ENCODE results near the gene NR4A1. TPM values are rescaled to one million over a fixed set of nuclear protein-coding genes. Genes with fewer than 3 reads are reported as not detected.

The NR4A1 gene
- polyA plus RNA-seq, 1 donor from 2014 or later: 3.4 TPM

DNA sequence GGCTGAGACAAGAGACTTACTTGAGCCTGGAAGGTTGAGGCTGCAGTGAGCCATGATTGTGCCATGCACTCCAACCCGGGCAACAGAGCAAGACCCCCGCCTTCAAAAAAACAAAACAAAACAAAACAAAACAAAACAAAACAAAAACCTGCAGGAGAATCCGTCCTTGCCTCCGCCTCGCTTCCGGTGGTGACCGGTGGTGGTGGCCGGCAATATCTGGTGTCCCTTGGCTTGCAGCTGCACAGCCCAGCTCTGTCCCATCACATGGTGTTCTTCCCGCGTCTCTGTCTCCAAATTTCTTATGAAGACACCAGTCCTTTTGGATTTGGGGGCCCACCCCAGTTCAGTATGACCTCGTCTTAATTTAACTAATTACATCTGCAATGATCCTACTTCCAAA, 38.2 kb downstream of the NR4A1 start:
- no peaks in the 10 kb centered on the region for H3K79me2 ChIP-seq (replicated peaks; ENCODE audit: insufficient read depth, low read length)
- no peaks in the 10 kb centered on the region for H3K36me3 ChIP-seq (ENCODE audit: insufficient read depth, low read length)
- TF ChIP-seq EP300 (conservative IDR thresholded peaks at IDR 0.05; ENCODE audit: poor library complexity, severe bottlenecking) (no peak), MXI1 (conservative IDR thresholded peaks at IDR 0.05; ENCODE audit: poor library complexity, severe bottlenecking) (no peak), POLR2AphosphoS5 (IDR thresholded peaks at IDR 0.05) (no peak), TAF1 (IDR thresholded peaks at IDR 0.05; ENCODE audit: low read depth) (no peak), EZH2 (IDR thresholded peaks at IDR 0.05; ENCODE audit: borderline replicate concordance, insufficient read depth, low read length, poor library complexity, severe bottlenecking) (no peak), SMC3 (conservative IDR thresholded peaks at IDR 0.05; ENCODE audit: poor library complexity) (no peak), RAD21 (conservative IDR thresholded peaks at IDR 0.05) (no peak)
- TF ChIP-seq, protein P1, sequence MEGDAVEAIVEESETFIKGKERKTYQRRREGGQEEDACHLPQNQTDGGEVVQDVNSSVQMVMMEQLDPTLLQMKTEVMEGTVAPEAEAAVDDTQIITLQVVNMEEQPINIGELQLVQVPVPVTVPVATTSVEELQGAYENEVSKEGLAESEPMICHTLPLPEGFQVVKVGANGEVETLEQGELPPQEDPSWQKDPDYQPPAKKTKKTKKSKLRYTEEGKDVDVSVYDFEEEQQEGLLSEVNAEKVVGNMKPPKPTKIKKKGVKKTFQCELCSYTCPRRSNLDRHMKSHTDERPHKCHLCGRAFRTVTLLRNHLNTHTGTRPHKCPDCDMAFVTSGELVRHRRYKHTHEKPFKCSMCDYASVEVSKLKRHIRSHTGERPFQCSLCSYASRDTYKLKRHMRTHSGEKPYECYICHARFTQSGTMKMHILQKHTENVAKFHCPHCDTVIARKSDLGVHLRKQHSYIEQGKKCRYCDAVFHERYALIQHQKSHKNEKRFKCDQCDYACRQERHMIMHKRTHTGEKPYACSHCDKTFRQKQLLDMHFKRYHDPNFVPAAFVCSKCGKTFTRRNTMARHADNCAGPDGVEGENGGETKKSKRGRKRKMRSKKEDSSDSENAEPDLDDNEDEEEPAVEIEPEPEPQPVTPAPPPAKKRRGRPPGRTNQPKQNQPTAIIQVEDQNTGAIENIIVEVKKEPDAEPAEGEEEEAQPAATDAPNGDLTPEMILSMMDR (IDR thresholded peaks at IDR 0.05; ENCODE audit: poor library complexity, severe bottlenecking): no peak
- TF ChIP-seq, protein P2, sequence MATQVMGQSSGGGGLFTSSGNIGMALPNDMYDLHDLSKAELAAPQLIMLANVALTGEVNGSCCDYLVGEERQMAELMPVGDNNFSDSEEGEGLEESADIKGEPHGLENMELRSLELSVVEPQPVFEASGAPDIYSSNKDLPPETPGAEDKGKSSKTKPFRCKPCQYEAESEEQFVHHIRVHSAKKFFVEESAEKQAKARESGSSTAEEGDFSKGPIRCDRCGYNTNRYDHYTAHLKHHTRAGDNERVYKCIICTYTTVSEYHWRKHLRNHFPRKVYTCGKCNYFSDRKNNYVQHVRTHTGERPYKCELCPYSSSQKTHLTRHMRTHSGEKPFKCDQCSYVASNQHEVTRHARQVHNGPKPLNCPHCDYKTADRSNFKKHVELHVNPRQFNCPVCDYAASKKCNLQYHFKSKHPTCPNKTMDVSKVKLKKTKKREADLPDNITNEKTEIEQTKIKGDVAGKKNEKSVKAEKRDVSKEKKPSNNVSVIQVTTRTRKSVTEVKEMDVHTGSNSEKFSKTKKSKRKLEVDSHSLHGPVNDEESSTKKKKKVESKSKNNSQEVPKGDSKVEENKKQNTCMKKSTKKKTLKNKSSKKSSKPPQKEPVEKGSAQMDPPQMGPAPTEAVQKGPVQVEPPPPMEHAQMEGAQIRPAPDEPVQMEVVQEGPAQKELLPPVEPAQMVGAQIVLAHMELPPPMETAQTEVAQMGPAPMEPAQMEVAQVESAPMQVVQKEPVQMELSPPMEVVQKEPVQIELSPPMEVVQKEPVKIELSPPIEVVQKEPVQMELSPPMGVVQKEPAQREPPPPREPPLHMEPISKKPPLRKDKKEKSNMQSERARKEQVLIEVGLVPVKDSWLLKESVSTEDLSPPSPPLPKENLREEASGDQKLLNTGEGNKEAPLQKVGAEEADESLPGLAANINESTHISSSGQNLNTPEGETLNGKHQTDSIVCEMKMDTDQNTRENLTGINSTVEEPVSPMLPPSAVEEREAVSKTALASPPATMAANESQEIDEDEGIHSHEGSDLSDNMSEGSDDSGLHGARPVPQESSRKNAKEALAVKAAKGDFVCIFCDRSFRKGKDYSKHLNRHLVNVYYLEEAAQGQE (IDR thresholded peaks at IDR 0.05; ENCODE audit: borderline replicate concordance): no peak
- no peak overlapping the region for H3K4me3 ChIP-seq (ENCODE audit: low read length)
- H3F3A ChIP-seq (ENCODE audit: insufficient read depth, low read length, poor library complexity, severe bottlenecking): no peaks in the 10 kb centered on the region
- no peak overlapping the region for H3K4me2 ChIP-seq (ENCODE audit: low read length)
- no peak overlapping the region for H3K9ac ChIP-seq (ENCODE audit: low read length)
- no peak overlapping the region for H3K27ac ChIP-seq (ENCODE audit: low read length)
- H4K20me1 ChIP-seq (ENCODE audit: insufficient read depth): no peaks in the 10 kb centered on the region
- no peaks in the 10 kb centered on the region for H3K9me2 ChIP-seq (ENCODE audit: insufficient read depth, low read length)
- no peaks in the 10 kb centered on the region for H3K9me3 ChIP-seq (ENCODE audit: low read length)
- H2AFZ ChIP-seq (ENCODE audit: low read depth, low read length): no peak overlapping the region
- no peaks in the 10 kb centered on the region for H3K27me3 ChIP-seq (ENCODE audit: insufficient read depth, low read depth, low read length)

DNA sequence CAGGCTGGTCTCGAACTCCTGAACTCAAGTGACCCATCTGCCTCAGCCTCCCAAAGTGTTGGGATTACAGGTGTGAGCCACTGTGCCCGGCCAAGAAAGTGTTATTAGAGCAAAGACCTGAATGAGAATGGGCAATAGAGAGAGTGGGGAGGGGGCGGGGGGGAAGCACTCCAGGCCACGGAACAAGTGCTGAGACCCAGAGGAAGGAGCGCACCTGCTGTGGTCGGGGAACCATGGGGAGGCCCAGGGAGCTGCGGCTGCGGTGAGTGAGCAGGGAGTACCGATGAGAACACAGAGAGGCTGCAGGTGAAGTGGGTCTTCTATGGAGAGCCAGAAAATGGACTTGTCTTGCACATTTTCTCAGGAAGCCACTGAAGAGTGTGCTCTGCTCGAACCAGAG, 39.0 kb downstream of the NR4A1 start:
- no peaks in the 10 kb centered on the region for H3F3A ChIP-seq (ENCODE audit: insufficient read depth, low read length, poor library complexity, severe bottlenecking)
- TF ChIP-seq EP300 (conservative IDR thresholded peaks at IDR 0.05; ENCODE audit: poor library complexity, severe bottlenecking) (no peak), SMC3 (conservative IDR thresholded peaks at IDR 0.05; ENCODE audit: poor library complexity) (no peak), RAD21 (conservative IDR thresholded peaks at IDR 0.05) (no peak), EZH2 (IDR thresholded peaks at IDR 0.05; ENCODE audit: borderline replicate concordance, insufficient read depth, low read length, poor library complexity, severe bottlenecking) (no peak), MXI1 (conservative IDR thresholded peaks at IDR 0.05; ENCODE audit: poor library complexity, severe bottlenecking) (no peak), TAF1 (IDR thresholded peaks at IDR 0.05; ENCODE audit: low read depth) (no peak), POLR2AphosphoS5 (IDR thresholded peaks at IDR 0.05) (no peak)
- TF ChIP-seq, protein P1 (IDR thresholded peaks at IDR 0.05; ENCODE audit: poor library complexity, severe bottlenecking): no peak
- TF ChIP-seq, protein P2 (IDR thresholded peaks at IDR 0.05; ENCODE audit: borderline replicate concordance): no peak
- H3K27me3 ChIP-seq (ENCODE audit: insufficient read depth, low read depth, low read length): no peaks in the 10 kb centered on the region
- H3K36me3 ChIP-seq (ENCODE audit: insufficient read depth, low read length): no peaks in the 10 kb centered on the region
- H3K9me3 ChIP-seq (ENCODE audit: low read length): no peaks in the 10 kb centered on the region
- H3K27ac ChIP-seq (ENCODE audit: low read length): no peak overlapping the region
- no peak overlapping the region for H3K9ac ChIP-seq (ENCODE audit: low read length)
- no peaks in the 10 kb centered on the region for H3K9me2 ChIP-seq (ENCODE audit: insufficient read depth, low read length)
- no peak overlapping the region for H2AFZ ChIP-seq (ENCODE audit: low read depth, low read length)
- H3K4me3 ChIP-seq (ENCODE audit: low read length): no peak overlapping the region
- H3K79me2 ChIP-seq (replicated peaks; ENCODE audit: insufficient read depth, low read length): no peaks in the 10 kb centered on the region
- H3K4me2 ChIP-seq (ENCODE audit: low read length): no peak overlapping the region
- no peaks in the 10 kb centered on the region for H4K20me1 ChIP-seq (ENCODE audit: insufficient read depth)

All from neural cell (in vitro differentiated cells).